IMR-90 (cell line): ENCODE measurements around the gene IGF2R. TPM values are rescaled to one million over a fixed set of nuclear protein-coding genes. Genes with fewer than 3 reads are reported as not detected.

ENCODE experiments used
- ATAC-seq: fragments of 200-7000 bp; cut with Tn5 transposase; 2 replicates; pipeline ENCODE4 v1.9.1; 2020; ENCODE audit warnings: low read depth, mild to moderate bottlenecking, moderate library complexity
- BruUV-seq: library from RNA; stranded (reverse); fragments of 400-500 nt; replicated peaks from 2 replicates; lab custom pipeline; 2021; lab: Mats Ljungman, UMichigan
- CTCF ChIA-PET: fragments of 300-600 bp; formaldehyde crosslinking; extraction: SDS; loops from one replicate; lab custom pipeline; 2021; ENCODE audit warnings: antibody characterized with exemption; lab: Yijun Ruan, JAX
- POLR2A ChIA-PET: fragments of 300-600 bp; sonication (Branson Sonifier 250); formaldehyde crosslinking; loops from one replicate; lab custom pipeline; 2022; ENCODE audit warnings: antibody characterized with exemption; ENCODE audit not compliant: unreplicated experiment; lab: Charles Lee
- DNase-seq: peaks from one replicate; pipeline ENCODE4 v3.0.0; 2013
- H2AFZ ChIP-seq: replicated peaks from 2 replicates; pipeline ENCODE3; 2013; ENCODE audit warnings: low read length, mild to moderate bottlenecking; ENCODE audit not compliant: poor library complexity
- H2AK5ac ChIP-seq: 2 replicates; pipeline ENCODE4 v1.6.1; 2013; ENCODE audit warnings: low read depth, low read length, inconsistent platforms
- H2AK9ac ChIP-seq: replicated peaks from 2 replicates; pipeline ENCODE3; 2013; ENCODE audit warnings: mild to moderate bottlenecking, low read depth, low read length, moderate library complexity; ENCODE audit not compliant: poor library complexity
- H2BK120ac ChIP-seq: 2 replicates; pipeline ENCODE4 v1.6.1; 2013; ENCODE audit warnings: low read depth, low read length, inconsistent platforms
- H2BK15ac ChIP-seq: 3 replicates; pipeline ENCODE4 v1.6.1; 2013; ENCODE audit warnings: low read depth, low read length, inconsistent platforms
- H2BK20ac ChIP-seq: 2 replicates; pipeline ENCODE4 v1.6.1; 2013; ENCODE audit warnings: low read depth, mild to moderate bottlenecking, inconsistent platforms, low read length, moderate library complexity
- H2BK5ac ChIP-seq: 2 replicates; pipeline ENCODE4 v1.6.1; 2013; ENCODE audit warnings: mild to moderate bottlenecking, low read depth, low read length, inconsistent platforms; ENCODE audit not compliant: poor library complexity, severe bottlenecking
- H3K14ac ChIP-seq: replicated peaks from 2 replicates; pipeline ENCODE4 v1.6.1; 2013; ENCODE audit warnings: low read depth, low read length, inconsistent platforms
- H3K18ac ChIP-seq: 2 replicates; pipeline ENCODE4 v1.6.1; 2013; ENCODE audit warnings: low read depth, low read length, control low read depth
- H3K23ac ChIP-seq: 2 replicates; pipeline ENCODE4 v1.6.1; 2013; ENCODE audit warnings: low read depth, low read length, inconsistent platforms
- H3K27ac ChIP-seq: 2 replicates; pipeline ENCODE4 v1.5.1; 2013; ENCODE audit warnings: mild to moderate bottlenecking, control low read depth, low read length; ENCODE audit not compliant: insufficient read depth
- H3K27me3 ChIP-seq: 2 replicates; pipeline ENCODE4 v1.6.1; 2013; ENCODE audit warnings: low read length; ENCODE audit not compliant: control insufficient read depth, insufficient read depth
- H3K36me3 ChIP-seq: 2 replicates; pipeline ENCODE4 v1.6.1; 2013; ENCODE audit warnings: low read length, mixed read lengths; ENCODE audit not compliant: control insufficient read depth, insufficient read depth
- H3K4ac ChIP-seq: 2 replicates; pipeline ENCODE4 v1.6.1; 2013; ENCODE audit warnings: low read depth, low read length, inconsistent platforms
- H3K4me1 ChIP-seq: 2 replicates; pipeline ENCODE4 v1.6.1; 2013; ENCODE audit warnings: low read length, mixed read lengths; ENCODE audit not compliant: control insufficient read depth, insufficient read depth
- H3K4me2 ChIP-seq: 2 replicates; pipeline ENCODE4 v1.6.1; 2013; ENCODE audit warnings: low read depth, mild to moderate bottlenecking, control low read depth, low read length, moderate library complexity
- H3K4me3 ChIP-seq: 2 replicates; pipeline ENCODE4 v1.5.1; 2013; ENCODE audit warnings: low read depth, mild to moderate bottlenecking, control low read depth, low read length, moderate library complexity; ENCODE audit not compliant: insufficient read depth
- H3K56ac ChIP-seq: 2 replicates; pipeline ENCODE4 v1.6.1; 2013; ENCODE audit warnings: low read length, inconsistent platforms; ENCODE audit not compliant: insufficient read depth; ENCODE audit errors: extremely low read depth
- H3K79me1 ChIP-seq, 2 experiments: 2 replicates each; pipeline ENCODE4 v1.6.1; 2013; ENCODE audit warnings: low read length in 2 of 2, inconsistent platforms in 1 of 2, low read depth in 1 of 2
- H3K9ac ChIP-seq: 2 replicates; pipeline ENCODE4 v1.6.1; 2013; ENCODE audit warnings: low read depth, low read length, control low read depth
- H3K9me1 ChIP-seq: 2 replicates; pipeline ENCODE4 v1.6.1; 2013; ENCODE audit warnings: low read length, inconsistent platforms; ENCODE audit not compliant: insufficient read depth
- H3K9me3 ChIP-seq: 2 replicates; pipeline ENCODE4 v1.6.1; 2013; ENCODE audit warnings: low read length; ENCODE audit not compliant: control insufficient read depth, insufficient read depth
- H4K20me1 ChIP-seq: 2 replicates; pipeline ENCODE4 v1.6.1; 2013; ENCODE audit warnings: low read length, inconsistent platforms; ENCODE audit not compliant: insufficient read depth
- H4K5ac ChIP-seq: 2 replicates; pipeline ENCODE4 v1.6.1; 2013; ENCODE audit warnings: mild to moderate bottlenecking, low read depth, low read length, control low read depth
- H4K8ac ChIP-seq, 2 experiments: 2 replicates each; pipeline ENCODE4 v1.6.1; 2013; ENCODE audit warnings: low read depth in 2 of 2, low read length in 2 of 2, control low read depth in 1 of 2, inconsistent platforms in 1 of 2
- H4K91ac ChIP-seq: 2 replicates; pipeline ENCODE4 v1.6.1; 2013; ENCODE audit warnings: low read depth, low read length, inconsistent platforms; ENCODE audit not compliant: insufficient read depth
- CEBPB ChIP-seq: IDR thresholded peaks from 2 replicates; pipeline ENCODE4 v1.6.1; 2012; ENCODE audit warnings: low read depth, low read length, improper control_type of control experiment
- MAFK ChIP-seq: IDR thresholded peaks from 2 replicates; pipeline ENCODE4 v1.6.1; 2012; ENCODE audit warnings: low read depth, low read length, improper control_type of control experiment
- RAD21 ChIP-seq: IDR thresholded peaks from 2 replicates; pipeline ENCODE4 v1.6.1; 2012; ENCODE audit warnings: low read length, improper control_type of control experiment
- RFX5 ChIP-seq: IDR thresholded peaks from 2 replicates; pipeline ENCODE4 v1.8.0; 2012; ENCODE audit warnings: low read depth, mild to moderate bottlenecking, low read length, moderate library complexity
- SMC3 ChIP-seq: fragments of 150-350 bp; IDR thresholded peaks from 2 replicates; pipeline ENCODE4 v1.6.1; 2016; ENCODE audit warnings: low read depth, mild to moderate bottlenecking, antibody characterized with exemption, low read length, moderate library complexity
- WGBS, 2 experiments: methylation state at CpG; one replicate each; pipeline versions ENCODE4 v1.1.5 to v1.1.7; 2013; ENCODE audit warnings: missing lambda C conversion rate in 2 of 2; ENCODE audit not compliant: insufficient read length in 1 of 2; ENCODE audit errors: extremely low coverage in 2 of 2; 5-methylcytosine and 5-hydroxymethylcytosine counted together
- dilution Hi-C: fragments of 300-500 bp; cut with HindIII; formaldehyde crosslinking; loops from one replicate; pipeline ENCODE4 v1.14.3; 2018; ENCODE audit warnings: low sequenced_read_pairs; ENCODE audit not compliant: unreplicated experiment
- in situ Hi-C: fragments of 300-500 bp; cut with MboI; formaldehyde crosslinking; loops from 3 replicates; pipeline ENCODE4 v1.14.3; 2019; ENCODE audit warnings: low sequenced_read_pairs, inconsistent platforms, mixed read lengths
- intact Hi-C: fragments of 100-400 bp; cut with micrococcal nuclease; formaldehyde crosslinking; loops from 2 replicates; pipeline ENCODE4 v1.10.0; 2022
- polyA plus RNA-seq, 3 experiments: library from polyadenylated mRNA; depleted of rRNA; stranded (reverse); fragments of >200 nt; gene quantifications; 2 replicates each; pipeline ENCODE4 v1.2.3, GENCODE V29; 2012; ENCODE audit warnings: low replicate concordance in 1 of 3
- total RNA-seq: library from RNA; depleted of rRNA; stranded (reverse); fragments of >200 nt; gene quantifications from 2 replicates; pipeline ENCODE4 v1.2.3, GENCODE V29; 2012

The IGF2R gene
- total and polyA plus RNA-seq, 2 of the 4 experiments (the other 2 are of a cell fraction): 33.2 to 41.4 TPM

DNA sequence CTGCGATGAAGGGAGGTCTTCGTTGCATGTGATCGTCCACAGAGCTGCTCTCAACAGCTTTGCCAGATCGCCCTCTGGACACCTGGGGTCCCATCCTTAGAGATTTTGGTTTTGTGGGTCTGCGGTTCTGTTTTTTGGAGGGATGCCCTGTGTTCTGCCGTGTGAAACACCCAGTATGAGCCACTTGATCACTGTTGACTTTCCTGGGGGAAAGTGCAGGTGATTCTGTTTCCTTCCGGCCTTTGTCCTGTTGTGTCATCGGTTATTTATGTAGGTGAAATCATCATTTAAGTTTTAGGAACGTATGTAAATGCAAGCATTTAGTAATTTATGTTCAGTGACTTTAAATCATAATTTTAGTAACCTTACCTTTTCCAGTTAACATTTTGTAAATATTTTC, 96.3 kb downstream of the IGF2R start:
- no peak for TF ChIP-seq MAFK
- TF ChIP-seq RAD21: no peak
- no peak for TF ChIP-seq CEBPB
- no peak for TF ChIP-seq RFX5
- TF ChIP-seq SMC3: no peak
- H4K20me1 ChIP-seq: no peaks in the 10 kb centered on the region
- H3K56ac ChIP-seq: no peak overlapping the region
- H3K14ac ChIP-seq: no peak overlapping the region
- CTCF ChIA-PET: no interaction called here
- no peak overlapping the region for H3K4me2 ChIP-seq
- no peaks in the 10 kb centered on the region for H3K9me3 ChIP-seq
- 0 out of 2 replicates have a peak, but pooled peaks cover 2% of the 10 kb centered on the region for H3K9me1 ChIP-seq
- H3K23ac ChIP-seq: no peak overlapping the region
- H3K9ac ChIP-seq: no peak overlapping the region
- no peak overlapping the region for H4K8ac ChIP-seq
- ATAC-seq: no peak
- no peak overlapping the region for H3K27ac ChIP-seq
- no peak overlapping the region for H2BK15ac ChIP-seq
- no peak overlapping the region for H3K4ac ChIP-seq
- H2BK120ac ChIP-seq: no peak overlapping the region
- no peaks in the 10 kb centered on the region; a peak in 1 of 4 replicates for H3K79me1 ChIP-seq
- DNase-seq: no peak
- dilution Hi-C loops: no loop called here
- no peaks in the 10 kb centered on the region for H3K27me3 ChIP-seq
- in situ Hi-C loops: no loop called here
- H3K4me3 ChIP-seq: no peak overlapping the region
- H3K18ac ChIP-seq: no peak overlapping the region
- WGBS, 2 experiments: 100% methylated on average over 1 of the region's 9 CpGs; no CpG with 5 or more reads in 1 of the 2 experiments
- no peak overlapping the region for H4K5ac ChIP-seq
- no TSS peak for BruUV-seq
- H2BK20ac ChIP-seq: no peak overlapping the region
- H2AK5ac ChIP-seq: no peak overlapping the region
- no peak overlapping the region for H2AK9ac ChIP-seq
- H4K91ac ChIP-seq: no peak overlapping the region
- H2AFZ ChIP-seq: no peak overlapping the region
- POLR2A ChIA-PET: no interaction called here
- intact Hi-C loops: no loop called here
- peaks cover 69% of the 10 kb centered on the region for H3K36me3 ChIP-seq
- no peak overlapping the region for H2BK5ac ChIP-seq
- H3K4me1 ChIP-seq: no peaks in the 10 kb centered on the region
